Panc1 (cell line): Measurements from ENCODE around the gene ZC3H12C. TPM values are rescaled to one million over a fixed set of nuclear protein-coding genes. Genes with fewer than 3 reads are reported as not detected.
"Not testable (repeated sequence)": the region's sequence is repeated elsewhere in the genome, so short reads cannot be mapped to it uniquely, and the experiment has no call there.

Experiments
- ATAC-seq: fragments of 200-7000 bp; cut with Tn5 transposase; 2 replicates; pipeline ENCODE4 v1.9.1; 2020; ENCODE audit warnings: mild to moderate bottlenecking, moderate library complexity
- BruUV-seq: library from RNA; stranded (reverse); fragments of 400-500 nt; replicated peaks from 2 replicates; lab custom pipeline; 2021; lab: Mats Ljungman, UMichigan
- CTCF ChIA-PET: fragments of 300-600 bp; sonication (Branson Sonifier 250); formaldehyde crosslinking; loops from one replicate; lab custom pipeline; 2022; ENCODE audit warnings: antibody characterized with exemption; lab: Charles Lee
- POLR2A ChIA-PET: fragments of 300-600 bp; sonication (Branson Sonifier 250); formaldehyde crosslinking; loops from one replicate; lab custom pipeline; 2022; ENCODE audit warnings: antibody characterized with exemption; lab: Charles Lee
- DNase-seq: peaks from one replicate; pipeline ENCODE4 v3.0.0-alpha.2; 2010; ENCODE audit warnings: low read depth, low spot score
- H3K27ac ChIP-seq: 2 replicates; pipeline ENCODE4 v1.5.1; 2011; ENCODE audit warnings: mild to moderate bottlenecking, low read length, inconsistent platforms
- H3K27me3 ChIP-seq: fragments of 200-500 bp; sonication (Bioruptor generic); 2 replicates; pipeline ENCODE4 v1.6.0; 2014; ENCODE audit warnings: low read length, inconsistent platforms; ENCODE audit not compliant: control insufficient read depth, insufficient read depth
- H3K36me3 ChIP-seq: fragments of 200-500 bp; sonication (Bioruptor generic); 2 replicates; pipeline ENCODE4 v1.5.1; 2014; ENCODE audit warnings: inconsistent platforms, mild to moderate bottlenecking, low read length, moderate library complexity; ENCODE audit not compliant: control insufficient read depth, insufficient read depth
- H3K4me1 ChIP-seq: 2 replicates; pipeline ENCODE4 v1.5.1; 2011; ENCODE audit warnings: inconsistent platforms, mild to moderate bottlenecking, low read length, moderate library complexity; ENCODE audit not compliant: control insufficient read depth, insufficient read depth
- H3K4me3 ChIP-seq, 2 experiments: 2 replicates each; pipeline ENCODE4 v1.5.1; 2011 to 2012; ENCODE audit warnings: low read depth in 2 of 2, low read length in 2 of 2, mild to moderate bottlenecking in 2 of 2, inconsistent platforms in 1 of 2, moderate library complexity in 1 of 2
- H3K9me3 ChIP-seq: fragments of 200-500 bp; sonication (Bioruptor generic); 2 replicates; pipeline ENCODE4 v1.5.1; 2014; ENCODE audit warnings: low read depth, mild to moderate bottlenecking, inconsistent platforms, low read length, moderate library complexity; ENCODE audit not compliant: control insufficient read depth, insufficient read depth
- CTCF ChIP-seq: fragments of 450-650 bp; IDR thresholded peaks from 2 replicates; pipeline ENCODE4 v1.5.1; 2017; ENCODE audit warnings: mild to moderate bottlenecking
- POLR2AphosphoS5 ChIP-seq: IDR thresholded peaks from 2 replicates; pipeline ENCODE4 v1.6.1; 2012; ENCODE audit warnings: mild to moderate bottlenecking, low read depth, low read length, moderate library complexity
- REST ChIP-seq, 2 experiments: IDR thresholded peaks; 2 replicates each; pipeline ENCODE4 v1.6.1; 2011 to 2012; ENCODE audit warnings: low read depth in 2 of 2, control low read depth in 1 of 2, low read length in 1 of 2, mild to moderate bottlenecking in 1 of 2, moderate library complexity in 1 of 2; ENCODE audit not compliant: insufficient read depth in 1 of 2
- SIN3A ChIP-seq: IDR thresholded peaks from 2 replicates; pipeline ENCODE4 v1.6.1; 2012; ENCODE audit warnings: low read depth, mild to moderate bottlenecking, low read length, moderate library complexity, borderline replicate concordance; ENCODE audit not compliant: insufficient read depth
- TCF7L2 ChIP-seq: IDR thresholded peaks from 2 replicates; pipeline ENCODE4 v1.6.1; 2011; ENCODE audit warnings: mild to moderate bottlenecking, low read depth, low read length, inconsistent platforms
- in situ Hi-C: cut with HindIII; loops from 2 replicates; pipeline ENCODE4 v1.10.0; 2016; ENCODE audit warnings: low sequenced_read_pairs, low pct_unique_long_range_greater_than_20kb
- intact Hi-C: fragments of 100-400 bp; cut with micrococcal nuclease; formaldehyde crosslinking; loops from one replicate; pipeline ENCODE4 v1.10.0; 2022; ENCODE audit not compliant: unreplicated experiment
- total RNA-seq: library from RNA; stranded (reverse); gene quantifications from one replicate; pipeline ENCODE4 v1.2.1, GENCODE V29; 2021; ENCODE audit not compliant: unreplicated experiment

The ZC3H12C gene
- total RNA-seq, 1 experiment from 2014 or later: 13.5 TPM

GRCh38 chr11:110190885-110191284 lies 97.7 kb downstream of the ZC3H12C start:
- no TSS peak for BruUV-seq
- TF ChIP-seq SIN3A (no peak), POLR2AphosphoS5 (no peak), TCF7L2 (no peak), CTCF (no peak), REST (IDR thresholded peaks at IDR 0.05; ENCODE audit: insufficient read depth in 1 of 2, low read depth in 2 of 2, low read length in 1 of 2) (no peak)
- ChIA-PET CTCF (interaction anchor here (0.7 kb wide), 1 partner anchor 251 kb away, joined by 3 read pairs; no protein-coding TSS in a partner anchor), POLR2A (no interaction called here)
- no peaks in the 10 kb centered on the region for H3K9me3 ChIP-seq
- peaks cover 3% of the 10 kb centered on the region; the same call in 1 of the 2 replicates for H3K4me1 ChIP-seq
- no peak for DNase-seq
- no peak overlapping the region for H3K4me3 ChIP-seq
- no peak overlapping the region for H3K27ac ChIP-seq
- H3K27me3 ChIP-seq: no peaks in the 10 kb centered on the region
- no peaks in the 10 kb centered on the region for H3K36me3 ChIP-seq
- intact Hi-C loops (no loop called here), in situ Hi-C loops (no loop called here)
- ATAC-seq: no peak

GRCh38 chr11:110192604-110193282 lies 99.6 kb downstream of the ZC3H12C start:
- intact Hi-C loops, H3K4me1 ChIP-seq, H3K27ac ChIP-seq, ATAC-seq, H3K27me3 ChIP-seq, BruUV-seq, POLR2A ChIA-PET, H3K36me3 ChIP-seq, H3K4me3 ChIP-seq, in situ Hi-C loops, H3K9me3 ChIP-seq, DNase-seq: not testable (repeated sequence)
- CTCF ChIA-PET: interaction anchor here (0.6 kb wide), 1 partner anchor 136 kb away, joined by 4 read pairs; no protein-coding TSS in a partner anchor

- H3K4me3 ChIP-seq, DNase-seq, in situ Hi-C loops, POLR2A ChIA-PET, H3K4me1 ChIP-seq, intact Hi-C loops, CTCF ChIA-PET, H3K9me3 ChIP-seq, BruUV-seq, H3K27ac ChIP-seq, H3K27me3 ChIP-seq, H3K36me3 ChIP-seq: not testable (repeated sequence)
- ATAC-seq: peak; percentile 47; the same call in 1 of the 2 replicates
Measured at GRCh38 chr11:110194211-110194766, 101.1 kb downstream of the ZC3H12C start.
